ENCODE data around the gene HMGN1.
"Not testable (repeated sequence)": the region's sequence is repeated elsewhere in the genome, so short reads cannot be mapped to it uniquely, and the experiment has no call there.

The HMGN1 gene, protein sequence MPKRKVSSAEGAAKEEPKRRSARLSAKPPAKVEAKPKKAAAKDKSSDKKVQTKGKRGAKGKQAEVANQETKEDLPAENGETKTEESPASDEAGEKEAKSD

DNA sequence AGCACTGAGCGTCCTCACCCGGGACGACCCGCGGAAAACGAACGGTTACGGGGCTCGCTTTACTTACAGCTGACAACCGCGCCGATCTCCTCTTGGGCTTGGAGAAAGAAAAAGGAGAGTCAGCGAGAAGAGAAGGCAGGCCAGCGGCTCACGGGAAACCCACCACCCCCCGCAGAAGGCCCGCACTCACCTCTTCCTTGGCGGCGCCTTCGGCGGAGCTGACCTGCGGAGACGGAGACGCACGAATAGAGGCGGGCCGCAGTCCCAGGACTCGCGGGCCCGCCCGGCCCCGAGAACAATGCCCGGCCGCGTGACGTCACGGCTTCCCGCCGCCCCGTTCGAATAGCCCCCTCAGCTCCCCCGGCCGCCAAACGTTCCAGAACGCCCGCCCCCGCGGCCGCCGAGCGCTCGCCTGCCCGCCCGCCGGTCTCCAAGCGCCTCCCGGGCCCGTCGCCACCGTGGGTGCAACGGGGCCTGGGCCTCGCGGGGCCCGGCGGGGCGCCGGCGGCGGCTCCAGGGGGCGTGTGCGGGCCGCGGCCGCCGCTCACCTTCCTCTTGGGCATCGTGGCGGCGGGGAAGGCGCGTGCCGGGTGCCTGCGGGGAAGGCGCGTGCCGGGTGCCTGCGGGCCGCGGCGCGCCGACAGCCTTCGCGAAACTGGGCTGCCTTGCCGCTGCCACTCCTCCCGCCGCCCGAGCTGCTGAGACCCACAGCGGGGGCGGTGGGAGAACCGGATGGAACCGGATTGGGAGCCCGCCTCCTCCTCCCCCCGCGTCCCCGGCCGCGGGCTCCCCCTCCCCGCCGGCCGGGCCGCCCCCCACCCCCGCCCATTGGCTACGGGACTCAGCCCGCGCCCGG, at the start of gene HMGN1:
TSS of gene HMGN1 (minus strand) at position 734 of the 856 bp plus-strand sequence. CDS start at position 563, 171 bp downstream.
- peak; percentile 96 for DNase-seq

GRCh38 chr21:39397646-39398385, 48.9 kb upstream of the HMGN1 start:
- no peak for DNase-seq

DNA sequence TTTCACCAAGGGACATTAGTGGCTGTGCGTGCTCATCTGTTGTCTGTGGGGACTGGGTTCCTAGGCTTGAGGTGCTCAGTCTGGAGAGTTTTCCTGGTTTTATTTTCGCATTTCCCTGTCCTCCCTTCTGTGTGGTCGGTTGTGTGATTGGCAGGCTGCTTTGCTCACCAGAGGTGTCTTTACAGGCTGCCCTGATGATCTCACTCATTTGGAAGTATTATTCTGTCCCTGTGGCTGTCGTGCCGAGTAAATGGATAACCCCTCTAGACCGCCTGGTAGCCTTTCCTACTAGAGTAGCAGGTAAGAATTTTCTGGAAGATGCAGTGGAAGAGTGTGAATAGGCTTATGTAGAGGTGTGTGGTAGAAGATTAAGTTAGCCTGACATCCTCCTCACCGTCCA, 44.1 kb upstream of the HMGN1 start:
- DNase-seq, result no peak

GRCh38 chr21:39390212-39390765, 41.4 kb upstream of the HMGN1 start:
- DNase-seq, result no peak

DNA sequence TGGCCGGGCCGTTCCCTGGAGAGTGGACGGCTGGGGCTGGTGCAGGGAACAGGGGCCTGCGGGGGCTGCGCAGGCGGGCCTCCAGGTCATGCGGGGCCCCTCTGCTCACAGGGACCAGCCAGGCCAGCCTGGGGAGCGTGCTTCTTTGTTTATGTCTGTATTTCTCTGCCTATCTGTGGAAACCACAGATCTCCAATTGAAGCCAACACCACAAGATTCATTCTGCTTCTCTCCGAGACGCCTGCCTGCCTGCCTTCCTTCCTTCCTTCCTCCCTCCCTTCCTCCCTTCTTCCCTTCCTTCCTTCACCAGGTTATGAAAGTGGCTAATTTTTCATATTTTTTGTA, 39.9 kb upstream of the HMGN1 start:
- no peak for DNase-seq

- DNase-seq, result peak; percentile 83
Measured at GRCh38 chr21:39388038-39388810, 39.3 kb upstream of the HMGN1 start.

GRCh38 chr21:39387461-39388037, 38.7 kb upstream of the HMGN1 start:
- DNase-seq, result peak; percentile 93

- no peak for DNase-seq
Measured at GRCh38 chr21:39386899-39387298, 38.0 kb upstream of the HMGN1 start.

DNA sequence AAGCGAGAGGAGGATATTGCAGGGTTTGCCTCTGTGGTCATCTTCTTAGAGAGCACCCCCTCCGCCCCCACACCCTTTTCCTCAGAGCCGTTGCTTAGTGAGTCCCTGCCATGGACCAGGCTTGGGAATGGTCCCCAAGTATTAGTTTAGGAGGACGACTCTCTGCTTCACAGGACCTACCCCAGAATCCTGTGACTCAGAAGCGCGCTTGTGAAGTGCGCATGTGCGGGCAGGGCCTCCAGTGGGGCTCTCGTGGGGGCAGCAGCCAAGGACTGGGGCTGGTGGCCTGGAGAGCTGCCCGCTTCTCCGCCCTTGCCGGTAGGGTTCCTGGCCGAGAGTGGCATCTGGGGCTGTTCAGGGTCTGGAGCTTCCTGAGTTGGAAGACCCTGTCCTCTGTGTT, 37.3 kb upstream of the HMGN1 start:
- DNase-seq, result no peak

DNA sequence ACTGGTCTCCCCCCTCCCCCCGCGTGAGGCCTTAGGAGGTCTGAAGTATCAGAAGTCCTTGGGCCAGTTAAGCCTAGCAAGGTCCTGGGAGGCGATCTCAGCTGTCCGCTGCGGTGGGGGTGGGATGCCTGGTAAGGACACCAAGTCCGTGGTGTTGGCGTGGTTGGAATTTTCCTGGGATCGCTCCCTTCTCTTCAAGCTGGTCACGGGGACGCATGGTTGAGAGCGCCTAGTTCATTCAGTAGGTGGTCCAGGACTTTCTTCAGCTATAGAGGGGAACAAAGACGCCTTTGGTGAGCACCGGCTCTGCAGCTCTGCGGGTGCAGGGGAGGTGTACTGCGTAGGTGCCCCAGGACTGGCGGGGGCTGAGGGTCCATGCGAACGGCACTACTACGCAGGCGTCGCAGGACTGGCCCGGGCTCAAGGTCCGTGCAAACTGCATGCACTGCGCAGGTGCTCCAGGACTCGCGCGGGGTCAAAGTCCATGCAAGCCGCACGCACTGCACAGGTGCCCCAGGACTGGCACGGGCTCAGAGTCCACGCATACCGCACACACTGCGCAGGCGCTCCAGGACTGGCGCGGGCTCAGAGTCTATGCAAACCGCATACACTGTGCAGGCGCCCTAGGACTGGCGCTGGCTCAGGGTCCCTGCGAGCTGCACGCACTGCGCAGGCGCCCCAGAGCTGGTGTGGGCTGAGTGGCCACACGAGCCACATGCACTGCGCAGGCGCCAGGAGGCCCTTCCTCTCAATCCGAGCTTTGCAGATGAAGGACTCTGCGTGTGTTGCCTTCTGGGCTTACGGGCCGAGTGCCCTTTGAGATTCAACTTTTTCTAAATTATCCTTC, 36.6 kb upstream of the HMGN1 start:
- DNase-seq, result no peak

- DNase-seq, result no peak
Measured at GRCh38 chr21:39384674-39385298, 35.9 kb upstream of the HMGN1 start.

- DNase-seq, result not testable (repeated sequence)
Measured at GRCh38 chr21:39382096-39382495, 33.2 kb upstream of the HMGN1 start.

DNA sequence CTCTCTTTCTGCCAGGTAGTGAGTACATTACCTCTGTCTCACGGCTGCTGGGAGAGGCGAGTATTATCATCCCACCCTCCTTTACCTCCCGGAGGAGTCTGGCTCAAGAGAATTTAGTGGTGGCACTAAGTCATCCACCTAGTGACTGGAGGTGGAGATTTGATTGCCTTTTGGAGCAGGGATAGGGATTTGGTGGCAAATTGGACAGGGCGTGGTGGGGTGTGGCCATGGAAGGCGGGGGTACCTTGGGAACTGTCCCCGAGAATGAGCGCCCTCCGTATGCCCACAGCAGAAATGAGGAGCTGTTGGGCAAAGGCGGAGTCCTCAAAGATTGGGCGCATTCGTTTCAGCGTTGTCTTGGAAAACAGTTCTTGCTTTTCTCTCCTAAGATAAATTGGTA, 32.1 kb upstream of the HMGN1 start:
- no peak for DNase-seq

DNA sequence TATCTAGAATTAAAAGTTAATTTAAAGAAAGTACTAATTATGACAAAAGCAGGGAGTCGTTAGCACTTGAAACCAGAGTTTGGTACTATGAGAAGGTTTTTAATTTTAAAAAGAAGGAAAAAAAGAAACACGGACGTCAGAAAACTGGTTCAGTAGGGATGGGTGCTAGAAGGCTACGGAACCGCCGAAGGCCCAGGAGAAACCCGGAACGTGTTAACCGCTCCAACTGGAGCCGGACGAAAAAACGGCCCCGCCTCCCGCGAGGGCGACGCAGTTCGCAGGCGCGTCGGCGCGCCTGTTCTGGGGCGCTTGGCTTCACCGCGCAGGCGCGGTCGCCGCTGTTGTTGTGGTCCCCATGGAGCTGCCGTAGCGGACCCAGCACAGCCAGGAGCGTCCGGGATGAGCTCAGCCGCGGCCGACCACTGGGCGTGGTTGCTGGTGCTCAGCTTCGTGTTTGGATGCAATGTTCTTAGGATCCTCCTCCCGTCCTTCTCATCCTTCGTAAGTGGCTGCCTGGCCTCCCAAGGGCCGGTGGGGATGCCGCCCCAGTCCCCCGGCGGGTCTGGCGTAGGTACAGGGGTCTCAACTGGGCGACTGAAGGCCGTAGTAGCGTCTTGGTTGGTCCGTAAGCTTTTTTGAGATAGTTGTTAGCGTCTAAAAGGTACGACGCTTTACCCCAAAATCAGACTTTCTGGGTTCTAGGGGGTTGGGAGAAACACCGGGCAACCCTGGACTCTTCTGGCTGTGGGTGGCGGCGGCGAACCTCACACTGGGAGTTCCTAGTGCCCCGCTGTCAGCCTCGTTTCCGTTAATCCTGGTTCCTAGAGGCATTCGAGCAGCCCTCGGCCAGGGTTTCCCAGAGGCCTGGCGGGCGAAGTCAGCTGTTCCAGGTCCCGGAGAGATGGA, 31.4 kb upstream of the HMGN1 start:
- peak; percentile 91 for DNase-seq

- DNase-seq, result no peak
Measured at GRCh38 chr21:39377444-39378050, 28.7 kb upstream of the HMGN1 start.

DNA sequence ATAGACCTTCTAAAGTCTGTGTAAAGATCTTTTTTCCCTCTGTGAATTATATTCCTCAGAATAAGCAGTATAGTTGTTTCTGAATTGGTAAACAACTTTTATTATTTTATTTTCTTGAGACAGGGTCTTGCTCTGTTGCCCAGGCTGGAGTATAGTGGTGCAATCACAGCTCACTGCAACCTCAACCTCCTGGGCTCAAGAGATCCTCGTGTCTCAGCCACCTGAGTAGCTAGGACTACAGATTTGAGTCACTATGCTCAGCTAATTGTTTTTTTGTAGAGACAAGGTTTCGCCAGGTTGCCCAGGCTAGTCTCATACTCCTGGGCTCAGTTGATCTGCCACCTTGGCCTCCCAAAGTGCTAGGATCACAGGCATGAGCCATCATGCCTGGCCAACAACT, 26.6 kb upstream of the HMGN1 start:
- no peak for DNase-seq

- no peak for DNase-seq
Measured at GRCh38 chr21:39374046-39374445, 25.2 kb upstream of the HMGN1 start.

DNA sequence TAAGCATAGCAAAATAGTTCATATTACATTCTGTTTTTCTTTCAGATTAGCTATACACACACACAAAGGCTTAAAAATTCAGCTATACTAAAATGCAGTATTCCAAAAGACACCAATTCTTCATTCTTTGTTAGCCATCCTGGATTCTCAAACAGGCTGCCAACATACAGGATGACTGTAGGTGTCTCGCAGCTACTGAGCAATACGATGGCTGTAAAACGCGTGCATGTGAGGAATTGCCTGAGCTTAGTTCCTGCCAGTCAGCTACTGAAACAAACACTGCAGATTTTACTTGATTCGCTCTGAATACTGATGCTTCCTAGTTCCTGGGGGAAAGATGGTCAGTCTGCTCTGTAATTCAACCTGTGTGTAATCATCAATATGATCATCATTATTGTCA, 24.7 kb upstream of the HMGN1 start:
- no peak for DNase-seq

- peak; percentile 24 for DNase-seq
Measured at GRCh38 chr21:39369896-39370288, 21.0 kb upstream of the HMGN1 start.

- no peak for DNase-seq
Measured at GRCh38 chr21:39367783-39368182, 18.9 kb upstream of the HMGN1 start.

All from NK-92 treated with Interleukin-12 subunit alpha and Interleukin-12 subunit beta, amount 100 ng/mL, for 24 hours (cell line).